NCI-H187 (cell line): ENCODE measurements around the gene SMAD9.

ENCODE experiments used
- DNase-seq, 2 experiments: peaks; one replicate each; lab custom pipeline; 2025; lab: John Stamatoyannopoulos, UW

The SMAD9 gene

DNA sequence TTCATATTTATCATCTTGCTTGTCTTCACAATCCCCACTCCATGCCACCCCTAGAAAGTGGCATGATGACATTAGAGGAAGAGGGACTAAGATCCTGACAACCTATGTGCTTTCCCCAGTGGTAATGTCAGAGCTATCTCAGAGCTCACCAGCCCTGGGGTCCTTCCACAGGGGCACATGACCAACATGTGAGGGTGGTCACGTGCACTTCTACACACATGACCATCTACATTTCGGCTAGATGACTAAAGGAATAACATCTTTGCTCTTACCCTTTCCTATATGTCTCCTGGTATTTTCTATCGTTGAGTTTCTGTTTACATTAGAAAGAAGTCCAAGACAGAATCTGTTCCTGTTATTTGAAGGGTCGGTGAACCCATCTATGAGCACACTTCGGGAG, 54.8 kb downstream of the SMAD9 start:
- no peak for DNase-seq

- DNase-seq: no peak
These were observed 57.3 kb downstream of the SMAD9 start for GRCh38 chr13:36862722-36863121.

DNA sequence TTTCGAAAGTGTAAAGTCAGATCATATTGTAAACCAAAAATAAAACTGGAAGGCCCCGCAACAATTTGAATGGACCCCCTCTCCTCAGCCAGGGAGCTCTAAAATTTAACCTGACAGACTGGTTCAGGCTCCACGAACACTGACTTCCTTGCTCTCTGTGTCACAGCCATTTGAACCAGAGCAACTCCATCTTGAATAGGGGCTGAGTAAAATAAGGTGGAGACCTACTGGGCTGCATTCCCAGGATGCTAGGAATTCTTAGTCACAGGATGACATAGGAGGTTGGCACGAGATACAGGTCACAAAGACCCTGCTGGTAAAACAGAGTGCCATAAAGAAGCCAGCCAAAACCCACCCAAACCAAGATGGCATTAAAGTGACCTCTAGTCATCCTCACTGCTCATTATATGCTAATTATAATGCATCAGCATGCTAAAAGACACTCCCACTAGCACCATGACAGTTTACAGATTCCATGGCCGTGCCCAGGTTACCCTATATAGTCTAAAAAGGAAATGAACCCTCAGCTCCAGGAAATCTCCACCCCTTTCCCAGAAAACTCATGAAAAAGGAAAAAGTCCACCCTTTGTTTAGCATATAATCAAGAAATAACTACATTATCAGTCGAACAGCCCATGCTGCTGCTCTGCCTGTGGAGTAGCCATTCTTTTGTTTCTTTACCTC, 57.9 kb downstream of the SMAD9 start:
- DNase-seq: no peak

- no peak for DNase-seq
These were observed 60.8 kb downstream of the SMAD9 start for GRCh38 chr13:36859259-36859658.

DNA sequence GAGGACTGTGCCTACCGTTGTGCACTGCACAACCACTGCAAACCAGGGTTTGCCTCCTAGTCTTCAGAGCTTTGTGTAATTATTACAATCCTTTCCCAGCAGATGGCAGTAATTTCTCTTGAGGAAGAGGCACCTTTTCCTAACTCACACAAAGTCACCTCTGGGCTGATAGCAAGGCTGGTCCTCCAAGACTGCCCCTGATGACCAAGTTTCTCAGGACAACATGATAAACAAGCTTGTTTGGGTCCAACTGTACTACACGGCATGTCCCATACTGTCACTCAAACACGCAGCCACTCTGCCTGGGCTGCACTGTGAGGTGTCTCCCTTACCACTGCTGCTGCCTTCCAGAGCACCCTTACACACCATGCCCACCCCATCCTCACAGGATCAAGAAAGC, 61.7 kb downstream of the SMAD9 start:
- DNase-seq: peak in 1 of 2 experiments; percentile 30

DNA sequence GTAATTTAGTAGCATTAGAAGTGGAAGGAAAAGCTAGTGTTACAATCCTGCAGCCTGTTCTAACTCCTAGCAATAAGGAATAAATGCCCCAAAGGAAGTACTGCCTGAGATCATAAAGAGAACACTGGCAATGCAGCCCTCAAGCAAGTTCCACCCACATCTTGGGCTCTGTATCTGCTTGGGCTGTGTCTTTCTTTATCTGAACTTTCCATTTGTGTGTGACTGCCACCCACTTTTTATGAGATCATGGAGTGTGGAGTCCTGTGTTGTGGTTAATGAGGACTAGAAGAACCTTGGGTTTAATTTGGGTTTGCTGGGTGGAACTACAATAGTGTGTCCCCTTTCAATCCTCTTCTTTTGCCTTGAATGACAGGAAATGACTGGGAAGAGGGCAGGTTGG, 62.8 kb downstream of the SMAD9 start:
- DNase-seq: no peak

DNA sequence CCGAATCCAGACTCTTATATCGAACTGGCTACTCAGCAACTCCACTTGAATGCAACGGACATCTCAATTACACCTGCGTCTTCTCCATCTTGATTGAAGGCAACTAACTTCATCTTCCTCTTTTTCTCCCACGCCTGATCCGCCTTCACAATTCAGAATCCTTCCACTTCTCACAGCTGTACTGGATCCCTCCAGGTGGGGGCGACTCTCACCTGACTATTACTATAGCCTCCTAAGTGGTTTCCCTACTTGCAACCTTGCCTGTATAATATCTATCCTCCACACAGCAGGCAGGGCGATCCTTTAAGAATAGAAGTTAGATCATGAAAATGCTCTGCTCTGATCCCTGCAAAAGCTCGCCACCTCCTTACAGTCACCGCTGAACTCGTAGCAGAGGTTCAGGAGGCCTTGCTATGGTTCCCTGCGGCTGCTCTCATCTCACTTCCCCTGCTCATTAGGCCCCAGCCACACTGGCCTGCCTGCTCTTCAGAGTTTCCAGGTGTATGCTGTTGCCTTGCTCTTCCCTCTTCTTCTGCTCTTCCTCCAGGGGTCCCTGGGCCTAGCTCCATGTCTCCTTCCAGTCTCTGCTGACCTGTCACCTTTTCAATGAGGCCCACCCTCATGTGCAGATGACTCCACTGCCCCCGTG, 69.1 kb downstream of the SMAD9 start:
- peak in 1 of 2 experiments; percentile 13 for DNase-seq

DNA sequence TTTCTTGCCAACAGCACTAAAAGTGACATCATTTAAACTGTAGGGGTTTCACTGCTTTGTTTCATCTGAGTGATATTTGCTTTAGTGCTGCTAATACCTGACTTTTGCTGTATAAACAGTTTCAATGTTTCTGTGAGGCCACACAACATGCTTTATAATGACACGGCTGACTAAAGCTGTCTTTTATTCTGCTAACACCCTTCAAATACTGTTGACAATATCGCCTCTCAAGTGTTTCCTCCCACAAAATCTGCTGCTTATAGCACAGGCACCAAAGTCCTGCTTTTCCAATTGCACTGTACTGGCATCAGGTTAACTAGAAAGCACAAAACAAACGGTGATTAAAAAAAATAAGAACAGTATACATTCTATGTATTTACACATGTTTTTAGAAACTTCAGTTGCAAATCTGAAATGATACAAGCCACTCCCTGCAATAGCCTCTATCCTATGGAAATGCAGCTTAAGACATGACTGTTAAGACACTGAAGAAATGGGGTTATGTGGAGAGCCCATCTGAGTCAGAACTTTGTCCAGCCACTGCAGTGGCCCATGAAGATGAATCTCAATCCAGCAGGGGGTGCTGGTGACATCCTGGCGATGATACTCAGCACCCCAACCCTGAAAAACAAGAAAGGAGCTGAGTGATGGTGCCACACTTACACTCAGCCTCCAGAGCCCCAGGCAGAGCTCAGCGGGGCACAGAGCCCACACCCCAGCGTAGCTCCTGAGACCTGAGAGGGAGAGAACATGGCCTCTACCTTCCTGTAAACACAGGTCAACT, 71.6 kb downstream of the SMAD9 start:
- no peak for DNase-seq

DNA sequence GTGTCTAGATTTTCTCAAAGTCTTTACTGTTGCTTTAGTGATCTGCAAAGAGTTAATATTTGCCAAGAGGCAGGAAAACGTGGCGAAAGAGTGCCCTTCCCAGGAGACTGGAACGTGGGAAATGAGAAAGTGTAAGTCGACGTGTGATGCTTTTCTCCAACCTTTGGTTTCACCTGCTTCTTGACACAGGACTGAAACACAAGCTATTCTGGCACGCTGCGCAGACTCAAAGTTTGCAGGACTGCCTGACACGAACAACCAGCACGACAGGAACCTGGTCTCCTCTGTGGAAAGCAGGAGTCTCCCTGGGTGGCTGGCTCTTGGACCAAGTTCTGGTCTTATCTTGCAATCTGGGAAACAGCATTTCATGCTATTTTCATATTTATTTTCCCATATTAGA, 72.4 kb downstream of the SMAD9 start:
- DNase-seq: no peak

DNA sequence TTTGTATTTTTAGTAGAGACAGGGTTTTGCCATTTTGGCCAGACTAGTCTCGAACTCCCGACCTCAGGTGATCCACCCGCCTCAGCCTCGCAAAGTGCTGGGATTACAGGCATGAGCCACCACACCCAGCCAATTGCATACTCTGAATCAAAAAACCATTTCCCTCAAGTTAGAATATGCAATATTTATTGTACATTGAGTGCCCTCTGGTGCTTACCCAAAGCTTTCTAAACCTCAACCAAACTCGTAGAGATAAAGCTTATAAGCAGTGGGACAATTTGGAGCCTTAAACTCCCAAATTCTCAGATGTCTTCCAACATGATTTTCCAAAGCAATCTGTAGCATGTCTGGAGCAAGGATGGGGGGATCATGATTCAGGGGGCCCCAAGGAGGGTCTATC, 78.6 kb downstream of the SMAD9 start:
- no peak for DNase-seq

GRCh38 chr13:36840718-36841250, 79.3 kb downstream of the SMAD9 start:
- no peak for DNase-seq

GRCh38 chr13:36839981-36840380, 80.1 kb downstream of the SMAD9 start:
- no peak for DNase-seq

DNA sequence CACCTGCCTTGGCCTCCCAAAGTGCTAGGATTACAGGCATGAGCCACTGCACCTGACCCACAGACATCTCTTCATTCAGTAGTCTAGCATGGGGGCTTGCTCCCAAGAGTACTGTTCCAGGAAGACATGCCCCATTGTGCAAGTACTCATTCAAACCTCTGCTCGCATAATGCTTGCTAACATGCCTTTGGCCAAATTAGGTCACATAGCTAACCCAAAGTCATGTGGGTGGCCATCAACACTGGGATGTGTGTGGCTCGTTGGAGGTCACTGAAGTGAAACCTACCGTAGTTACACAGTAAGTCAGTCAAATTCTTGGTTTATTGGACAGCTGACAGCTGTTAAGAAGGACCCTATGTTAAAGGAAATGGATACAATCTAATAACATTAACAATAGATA, 80.8 kb downstream of the SMAD9 start:
- no peak for DNase-seq

- no peak for DNase-seq
These were observed 82.5 kb downstream of the SMAD9 start for GRCh38 chr13:36837354-36838092.

- DNase-seq: no peak
These were observed 85.7 kb downstream of the SMAD9 start for GRCh38 chr13:36834299-36834698.

DNA sequence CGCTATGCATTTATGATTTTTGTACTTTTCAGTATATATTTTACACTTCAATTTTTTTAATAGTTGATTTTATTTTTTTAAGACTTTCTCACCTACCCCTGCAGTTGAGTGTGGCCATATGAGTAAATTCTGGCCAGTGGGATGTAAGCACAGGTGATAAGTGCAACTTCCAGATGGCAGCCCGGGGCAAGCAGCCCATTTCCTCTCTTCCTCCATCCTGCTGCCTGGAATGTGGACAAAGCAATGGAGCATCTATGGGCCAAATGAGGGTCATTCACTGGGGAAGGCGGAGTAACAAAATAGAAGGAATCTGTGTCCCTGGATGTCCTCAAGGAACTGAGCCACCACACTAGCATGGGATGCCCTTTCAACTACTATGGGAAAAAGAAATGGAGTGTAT, 88.7 kb downstream of the SMAD9 start:
- DNase-seq: no peak

GRCh38 chr13:36829753-36830152, 90.3 kb downstream of the SMAD9 start:
- DNase-seq: no peak

DNA sequence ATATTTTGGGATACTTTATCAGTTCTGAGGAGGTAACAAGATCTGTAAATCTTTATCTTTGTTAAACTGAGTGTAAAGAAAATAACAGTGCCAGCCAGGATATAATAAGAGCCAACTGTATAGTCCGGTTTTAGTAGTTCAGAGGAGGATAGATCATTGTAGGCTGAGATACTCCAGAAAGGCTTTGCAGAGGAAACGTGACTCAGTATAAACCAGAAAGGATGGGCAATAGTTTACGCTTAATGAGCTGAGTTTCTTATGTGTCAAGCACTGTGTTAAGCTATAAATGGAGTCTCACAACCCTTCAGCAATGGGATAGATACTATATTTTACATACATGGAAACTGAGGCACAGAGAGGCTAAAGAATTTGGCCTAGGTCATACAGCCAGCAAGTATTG, 97.3 kb downstream of the SMAD9 start:
- DNase-seq: no peak

- DNase-seq: no peak
These were observed 99.8 kb downstream of the SMAD9 start for GRCh38 chr13:36820222-36820621.

- no peak for DNase-seq
These were observed 100.3 kb downstream of the SMAD9 start for GRCh38 chr13:36819739-36820090.

- DNase-seq: peak; percentile 78 to 80
These were observed 101.0 kb downstream of the SMAD9 start, which contains the start of gene RFXAP for GRCh38 chr13:36818804-36819738. Gene RFXAP (plus strand): TSS chr13:36819222. CDS start chr13:36819358, 136 bp downstream.
